Measurements from ENCODE around the gene TIGD1.
A peak's percentile ranks its signal among the peaks of the same experiment; 100 is the strongest.

Gene TIGD1

DNA sequence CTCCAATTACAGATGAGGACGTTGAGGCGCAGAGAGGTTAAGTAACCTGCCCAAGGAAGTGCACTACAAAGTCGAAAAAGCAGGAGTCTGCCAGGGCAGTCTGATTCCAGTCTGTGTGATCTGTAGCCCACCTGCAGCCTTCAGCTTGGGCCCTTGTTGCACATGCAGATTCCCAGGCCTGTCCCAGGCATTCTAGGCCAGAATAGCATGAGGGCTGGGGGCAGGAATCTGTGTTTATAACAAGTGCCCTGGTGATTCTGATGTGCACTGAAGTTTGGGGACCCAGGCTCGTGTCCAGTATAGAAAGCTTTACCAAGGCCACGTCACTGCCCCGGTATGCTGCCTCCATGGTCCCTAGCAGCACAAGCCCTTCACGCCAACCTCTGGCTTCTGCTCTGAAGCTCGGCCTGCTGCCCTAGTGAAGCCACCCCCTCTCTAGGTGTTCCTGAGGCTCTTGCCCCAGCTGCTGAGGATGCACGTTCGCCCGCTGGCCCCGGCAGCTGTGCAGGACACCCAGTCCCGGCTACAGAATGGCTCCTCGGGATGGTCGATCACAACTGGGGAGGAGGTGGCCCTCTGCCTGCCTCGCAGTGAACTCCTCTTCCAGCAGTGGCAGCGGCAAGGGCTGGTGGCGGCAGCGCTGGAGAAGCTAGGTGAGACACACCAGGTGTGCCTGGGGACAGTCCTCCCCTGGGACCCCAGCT lies 6.3 kb downstream of the TIGD1 start:
- Histone ChIP-seq H3K4me3 (no peak overlapping the region), H3K27me3 (no peaks in the 10 kb centered on the region), H3K9ac (no peak overlapping the region), H3K36me3 (peaks cover 11 to 64% (median 44%) of the 10 kb centered on the region in 11 experiments; a peak in 21 of 22 replicates), H3K27ac (no peak overlapping the region), H3K9me3 (replicated peaks in 1 of 11) (peaks cover 7 to 24% (median 16%) of the 10 kb centered on the region in 11 experiments; a peak in 21 of 22 replicates), H4K20me1 (peaks cover 13 to 65% (median 44%) of the 10 kb centered on the region in 11 experiments; a peak in 20 of 22 replicates), H3K4me2 (no peak overlapping the region), H3K4me1 (peaks cover 29 to 73% (median 53%) of the 10 kb centered on the region in 10 experiments)
- TF ChIP-seq Cebpa-rat (IDR thresholded peaks at IDR 0.05): no peak

- H3K36me3 ChIP-seq: peaks cover 11 to 58% (median 38%) of the 10 kb centered on the region in 11 experiments; a peak in 21 of 22 replicates
- H3K27me3 ChIP-seq: no peaks in the 10 kb centered on the region
- peaks cover 34 to 72% (median 58%) of the 10 kb centered on the region in 10 experiments for H3K4me1 ChIP-seq
- no peak overlapping the region for H3K4me3 ChIP-seq
- no peak overlapping the region for H3K27ac ChIP-seq
- no peak overlapping the region for H3K4me2 ChIP-seq
- TF ChIP-seq Cebpa-rat (IDR thresholded peaks at IDR 0.05): no peak
- H4K20me1 ChIP-seq: peaks cover 13 to 65% (median 44%) of the 10 kb centered on the region in 11 experiments; a peak in 20 of 22 replicates
- peaks cover 2 to 18% (median 10%) of the 10 kb centered on the region in 11 experiments; a peak in 21 of 22 replicates for H3K9me3 ChIP-seq (replicated peaks in 1 of 11)
- H3K9ac ChIP-seq: no peak overlapping the region
Observed at GRCh38 chr2:232543491-232543890, 6.9 kb downstream of the TIGD1 start.

DNA sequence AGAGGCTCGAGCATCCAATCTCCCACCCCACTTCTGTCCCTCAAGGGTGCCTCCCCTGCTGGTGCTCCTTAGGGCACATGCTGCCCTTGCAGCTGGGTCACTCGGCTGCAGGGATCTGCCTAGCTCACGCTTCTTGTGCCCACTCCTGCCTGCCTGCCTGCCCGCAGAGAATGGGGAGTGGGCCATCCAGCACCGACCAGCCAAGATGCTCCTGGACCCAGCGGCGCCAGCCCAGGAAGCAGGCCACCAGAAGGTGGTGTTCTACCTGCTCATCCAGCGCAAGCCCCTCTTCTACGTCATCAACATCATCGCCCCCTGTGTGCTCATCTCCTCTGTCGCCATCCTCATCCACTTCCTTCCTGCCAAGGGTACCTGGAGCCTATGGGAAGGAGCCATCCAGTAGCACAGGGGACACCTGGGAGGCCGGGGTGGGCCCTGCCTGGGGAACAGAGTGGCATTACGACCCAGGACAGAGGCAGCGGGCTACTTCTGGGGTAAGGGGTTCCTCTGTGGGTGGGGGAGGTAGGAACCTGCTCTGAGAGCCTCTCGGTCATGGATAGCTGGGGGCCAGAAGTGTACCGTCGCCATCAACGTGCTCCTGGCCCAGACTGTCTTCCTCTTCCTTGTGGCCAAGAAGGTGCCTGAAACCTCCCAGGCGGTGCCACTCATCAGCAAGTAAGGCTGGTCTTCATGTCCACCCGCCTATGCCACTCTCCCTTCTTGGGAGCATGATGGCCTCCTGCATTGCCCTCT lies 7.5 kb downstream of the TIGD1 start:
- Histone ChIP-seq H3K4me1 (peaks cover 34 to 72% (median 57%) of the 10 kb centered on the region in 10 experiments), H3K36me3 (peaks cover 11 to 52% (median 32%) of the 10 kb centered on the region in 11 experiments; a peak in 21 of 22 replicates), H3K9me3 (replicated peaks in 1 of 11) (peaks cover 0 to 12% (median 4%) of the 10 kb centered on the region in 11 experiments; a peak in 12 of 22 replicates), H3K27ac (no peak overlapping the region), H4K20me1 (peaks cover 13 to 65% (median 44%) of the 10 kb centered on the region in 11 experiments; a peak in 20 of 22 replicates), H3K4me2 (no peak overlapping the region), H3K4me3 (no peak overlapping the region), H3K27me3 (no peaks in the 10 kb centered on the region), H3K9ac (no peak overlapping the region)
- TF ChIP-seq Cebpa-rat (IDR thresholded peaks at IDR 0.05): no peak

- TF ChIP-seq Cebpa-rat (IDR thresholded peaks at IDR 0.05): no peak
- no peaks in the 10 kb centered on the region for H3K27me3 ChIP-seq
Observed at GRCh38 chr2:232541961-232542714, 8.2 kb downstream of the TIGD1 start.

DNA sequence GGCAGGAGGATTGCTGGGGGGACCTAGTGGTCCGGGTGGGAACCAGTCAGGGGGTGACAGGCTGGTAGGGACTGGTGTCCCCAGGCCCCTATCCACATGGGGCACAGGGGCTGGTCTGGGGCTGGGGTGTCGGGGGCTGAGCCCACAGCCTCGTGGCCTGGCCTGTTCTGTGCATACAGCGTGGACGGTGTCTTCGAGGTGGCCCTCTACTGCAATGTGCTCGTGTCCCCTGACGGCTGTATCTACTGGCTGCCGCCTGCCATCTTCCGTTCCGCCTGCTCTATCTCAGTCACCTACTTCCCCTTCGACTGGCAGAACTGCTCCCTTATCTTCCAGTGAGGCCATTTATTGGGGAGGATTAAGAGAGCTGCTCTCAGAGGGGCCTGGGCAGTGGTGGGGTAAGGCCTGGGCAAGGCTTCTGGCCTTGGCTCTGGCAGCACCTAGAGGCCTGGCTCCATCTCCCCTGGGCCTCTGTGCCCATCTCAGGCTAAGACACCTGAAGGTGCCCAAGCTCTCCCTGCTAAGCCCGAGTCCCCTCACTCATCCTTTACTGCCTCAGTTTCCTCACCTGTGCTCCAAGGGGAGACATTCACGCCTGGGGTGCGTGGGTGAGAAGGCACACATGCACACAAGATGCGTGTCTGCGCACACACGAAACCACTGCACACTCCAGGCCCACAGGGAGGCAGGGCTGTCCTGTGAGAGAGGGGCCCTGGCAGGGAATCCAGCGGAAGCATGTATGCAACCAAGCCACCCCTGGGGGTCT lies 9.0 kb downstream of the TIGD1 start:
- Histone ChIP-seq H3K27ac (peak overlapping the region in 1 of 11 experiments; percentile 16; a peak in 2 of 22 replicates), H3K9ac (no peak overlapping the region), H4K20me1 (peaks cover 13 to 55% (median 40%) of the 10 kb centered on the region in 11 experiments; a peak in 20 of 22 replicates), H3K36me3 (peaks cover 4 to 37% (median 18%) of the 10 kb centered on the region in 11 experiments; a peak in 18 of 22 replicates), H3K4me1 (peaks cover 29 to 67% (median 43%) of the 10 kb centered on the region in 10 experiments), H3K9me3 (replicated peaks in 1 of 11) (peaks cover 0 to 4% (median 3%) of the 10 kb centered on the region in 11 experiments; a peak in 18 of 22 replicates), H3K27me3 (no peaks in the 10 kb centered on the region), H3K4me2 (peak overlapping the region; percentile 15 to 83 (median 37); a peak in 19 of 22 replicates), H3K4me3 (no peak overlapping the region)
- no peak for TF ChIP-seq Cebpa-rat (IDR thresholded peaks at IDR 0.05)

More at GRCh38 chr2:232541961-232542714, 8.2 kb downstream of the TIGD1 start:
- H3K4me1 ChIP-seq: peaks cover 34 to 72% (median 50%) of the 10 kb centered on the region in 10 experiments
- peaks cover 13 to 62% (median 43%) of the 10 kb centered on the region in 11 experiments; a peak in 20 of 22 replicates for H4K20me1 ChIP-seq
- no peak overlapping the region for H3K27ac ChIP-seq
- H3K4me2 ChIP-seq: peak overlapping the region in 8 of 11 experiments; percentile 15 to 83 (median 48); a peak in 12 of 22 replicates
- peaks cover 0 to 5% (median 0%) of the 10 kb centered on the region in 11 experiments; a peak in 2 of 22 replicates for H3K9me3 ChIP-seq (replicated peaks in 1 of 11)
- H3K9ac ChIP-seq: no peak overlapping the region
- H3K4me3 ChIP-seq: no peak overlapping the region
- peaks cover 9 to 45% (median 25%) of the 10 kb centered on the region in 11 experiments; a peak in 21 of 22 replicates for H3K36me3 ChIP-seq

- no peak for TF ChIP-seq Cebpa-rat (IDR thresholded peaks at IDR 0.05)
- H3K36me3 ChIP-seq: peaks cover 4 to 29% (median 17%) of the 10 kb centered on the region in 11 experiments; a peak in 18 of 22 replicates
- peaks cover 8 to 48% (median 32%) of the 10 kb centered on the region in 11 experiments; a peak in 20 of 22 replicates for H4K20me1 ChIP-seq
- no peak overlapping the region for H3K9ac ChIP-seq
- peaks cover 0 to 11% (median 9%) of the 10 kb centered on the region in 11 experiments; a peak in 18 of 22 replicates for H3K9me3 ChIP-seq (replicated peaks in 1 of 11)
- no peaks in the 10 kb centered on the region for H3K27me3 ChIP-seq
- H3K4me2 ChIP-seq: peak overlapping the region in 2 of 11 experiments; percentile 83; a peak in 5 of 22 replicates
- H3K4me1 ChIP-seq: peaks cover 21 to 59% (median 34%) of the 10 kb centered on the region in 10 experiments
- H3K4me3 ChIP-seq: no peak overlapping the region
- H3K27ac ChIP-seq: no peak overlapping the region
Observed at GRCh38 chr2:232540441-232541041, 9.8 kb downstream of the TIGD1 start.

Data from BLaER1 treated with 17β-estradiol and CSF1 and Interleukin-3, amounts not matched to agents 10 nM and 100 nM (cell line).